ENCODE measurements around the gene IER3. TPM values are rescaled to one million over a fixed set of nuclear protein-coding genes. Genes with fewer than 3 reads are reported as not detected.

IER3 gene
- total and polyA plus RNA-seq, 8 donors: 5.5 to 77.0 (median 16.3) TPM

DNA sequence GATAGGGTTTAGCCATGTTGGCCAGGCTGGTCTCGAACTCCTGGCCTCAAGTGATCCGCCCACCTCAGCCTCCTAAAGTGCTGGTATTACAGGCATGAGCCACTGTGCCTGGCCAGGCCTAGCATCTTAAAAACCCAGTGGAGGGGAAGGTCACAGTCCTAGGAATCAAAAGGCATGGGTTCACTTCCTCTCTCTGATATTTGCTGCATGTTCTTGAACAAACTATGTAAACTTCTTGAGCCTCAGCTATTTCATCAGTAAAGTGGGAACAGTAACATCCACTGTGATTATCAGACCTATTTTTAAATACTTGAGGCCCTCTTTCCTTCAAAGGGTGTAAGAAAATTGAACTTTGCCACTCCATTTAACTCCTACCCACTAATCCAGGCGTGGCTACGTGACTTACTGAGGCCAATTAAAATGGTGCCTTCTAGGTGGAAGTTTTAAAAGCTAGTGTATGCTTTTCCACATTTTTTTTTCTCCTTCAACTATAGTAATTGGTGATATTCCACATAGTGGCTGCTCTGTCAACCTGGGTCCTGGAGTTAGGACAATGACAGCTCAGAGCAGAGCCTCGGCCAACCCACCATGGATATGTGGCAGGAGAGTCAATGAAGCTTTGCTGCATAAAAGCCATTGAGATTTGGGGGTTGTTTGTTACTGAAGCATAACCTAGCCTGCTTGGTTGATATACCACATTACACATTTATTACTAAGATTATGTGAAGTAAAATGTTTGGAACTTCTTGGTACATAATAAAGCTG is 32.2 kb upstream of the IER3 start:
- Histone ChIP-seq H3K27me3 (no peaks in the 10 kb centered on the region), H3K9me3 (no peaks in the 10 kb centered on the region), H3K27ac (no peak overlapping the region), H3K4me1 (peaks cover 6 to 55% of the 10 kb centered on the region in 2 donors), H3K4me3 (no peak overlapping the region), H3K36me3 (no peaks in the 10 kb centered on the region)
- no peak for ATAC-seq
- TF ChIP-seq, protein P1, sequence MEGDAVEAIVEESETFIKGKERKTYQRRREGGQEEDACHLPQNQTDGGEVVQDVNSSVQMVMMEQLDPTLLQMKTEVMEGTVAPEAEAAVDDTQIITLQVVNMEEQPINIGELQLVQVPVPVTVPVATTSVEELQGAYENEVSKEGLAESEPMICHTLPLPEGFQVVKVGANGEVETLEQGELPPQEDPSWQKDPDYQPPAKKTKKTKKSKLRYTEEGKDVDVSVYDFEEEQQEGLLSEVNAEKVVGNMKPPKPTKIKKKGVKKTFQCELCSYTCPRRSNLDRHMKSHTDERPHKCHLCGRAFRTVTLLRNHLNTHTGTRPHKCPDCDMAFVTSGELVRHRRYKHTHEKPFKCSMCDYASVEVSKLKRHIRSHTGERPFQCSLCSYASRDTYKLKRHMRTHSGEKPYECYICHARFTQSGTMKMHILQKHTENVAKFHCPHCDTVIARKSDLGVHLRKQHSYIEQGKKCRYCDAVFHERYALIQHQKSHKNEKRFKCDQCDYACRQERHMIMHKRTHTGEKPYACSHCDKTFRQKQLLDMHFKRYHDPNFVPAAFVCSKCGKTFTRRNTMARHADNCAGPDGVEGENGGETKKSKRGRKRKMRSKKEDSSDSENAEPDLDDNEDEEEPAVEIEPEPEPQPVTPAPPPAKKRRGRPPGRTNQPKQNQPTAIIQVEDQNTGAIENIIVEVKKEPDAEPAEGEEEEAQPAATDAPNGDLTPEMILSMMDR (IDR thresholded peaks at IDR 0.05): no peak
- no peak for DNase-seq
- intact Hi-C loops (cut with DNase I): no loop called here

DNA sequence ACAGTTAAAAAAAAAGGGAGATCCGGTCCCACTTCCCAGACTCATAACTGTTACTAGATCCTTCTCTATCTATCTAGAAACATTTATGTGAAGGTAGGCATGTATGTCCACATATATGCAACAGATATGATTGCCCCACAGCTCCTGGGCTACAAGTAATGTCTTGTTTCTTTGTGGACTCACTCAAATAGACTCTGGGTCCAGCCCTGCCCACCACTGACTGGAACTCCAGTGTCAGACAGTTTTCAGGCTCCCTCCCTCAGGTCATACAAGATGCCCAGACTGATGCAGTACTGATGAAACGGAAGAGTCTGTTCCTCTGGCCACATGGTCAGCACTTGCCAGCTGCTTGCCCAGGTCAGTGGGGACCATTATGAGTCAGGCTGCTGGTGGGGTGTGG is 30.8 kb upstream of the IER3 start:
- TF ChIP-seq, protein P1 (IDR thresholded peaks at IDR 0.05): no peak
- ATAC-seq: no peak
- Histone ChIP-seq H3K9me3 (no peaks in the 10 kb centered on the region), H3K36me3 (no peaks in the 10 kb centered on the region), H3K27ac (no peak overlapping the region), H3K4me1 (peaks cover 3 to 49% of the 10 kb centered on the region in 2 donors), H3K27me3 (no peaks in the 10 kb centered on the region), H3K4me3 (no peak overlapping the region)
- DNase-seq: no peak
- intact Hi-C loops (cut with DNase I): no loop called here

DNA sequence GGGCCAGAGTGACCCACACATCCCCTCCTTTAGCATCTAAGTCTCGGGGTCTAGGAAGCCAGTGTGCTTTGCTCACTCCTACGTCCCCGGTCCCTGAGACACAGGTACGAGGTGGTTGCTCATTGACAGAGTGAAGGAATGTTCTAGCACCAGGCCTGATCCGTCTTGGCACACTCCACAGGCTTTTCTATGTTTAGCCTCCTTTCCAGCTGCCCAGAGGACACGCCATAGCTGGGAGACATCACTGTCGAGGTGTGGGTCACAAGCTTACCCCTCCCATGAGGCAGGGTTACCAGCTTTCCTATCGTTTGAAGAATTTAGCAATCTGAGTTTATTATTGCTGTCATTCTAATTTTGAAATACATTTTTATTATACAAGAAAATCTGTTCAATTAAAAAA is 30.4 kb upstream of the IER3 start:
- ATAC-seq (no peak), DNase-seq (no peak)
- Histone ChIP-seq H3K4me1 (peaks cover 8 to 49% of the 10 kb centered on the region in 2 donors), H3K27me3 (no peaks in the 10 kb centered on the region), H3K9me3 (no peaks in the 10 kb centered on the region), H3K36me3 (no peaks in the 10 kb centered on the region), H3K27ac (no peak overlapping the region), H3K4me3 (no peak overlapping the region)
- TF ChIP-seq, protein P1 (IDR thresholded peaks at IDR 0.05): no peak
- intact Hi-C loops (cut with DNase I): no loop called here

DNA sequence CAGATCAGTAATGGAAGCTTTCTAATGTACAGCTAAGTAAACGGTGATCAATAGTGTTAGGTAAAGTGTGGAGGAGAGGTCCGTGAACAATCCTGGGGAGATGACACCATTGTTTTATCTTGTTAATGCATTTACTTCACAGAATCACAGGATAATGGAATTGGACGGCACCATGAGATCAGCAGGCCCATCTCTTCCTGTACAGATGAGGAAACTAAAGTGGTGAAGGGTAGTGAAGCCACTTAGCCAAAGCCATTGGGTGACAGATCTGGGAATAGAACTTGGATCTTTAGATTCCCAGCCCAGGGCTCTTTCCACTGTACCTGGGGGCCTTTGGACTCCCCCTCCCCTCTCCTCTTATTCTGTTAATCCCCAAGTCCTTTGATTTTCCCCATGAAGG is 26.2 kb upstream of the IER3 start:
- Histone ChIP-seq H3K36me3 (no peaks in the 10 kb centered on the region), H3K4me1 (peaks cover 15 to 37% of the 10 kb centered on the region in 2 donors), H3K4me3 (no peak overlapping the region), H3K27ac (peak overlapping the region in 1 of 2 donors; percentile 80), H3K9me3 (no peaks in the 10 kb centered on the region), H3K27me3 (no peaks in the 10 kb centered on the region)
- DNase-seq (no peak), ATAC-seq (no peak)
- TF ChIP-seq, protein P1 (IDR thresholded peaks at IDR 0.05): no peak
- intact Hi-C loops (cut with DNase I): no loop called here

DNA sequence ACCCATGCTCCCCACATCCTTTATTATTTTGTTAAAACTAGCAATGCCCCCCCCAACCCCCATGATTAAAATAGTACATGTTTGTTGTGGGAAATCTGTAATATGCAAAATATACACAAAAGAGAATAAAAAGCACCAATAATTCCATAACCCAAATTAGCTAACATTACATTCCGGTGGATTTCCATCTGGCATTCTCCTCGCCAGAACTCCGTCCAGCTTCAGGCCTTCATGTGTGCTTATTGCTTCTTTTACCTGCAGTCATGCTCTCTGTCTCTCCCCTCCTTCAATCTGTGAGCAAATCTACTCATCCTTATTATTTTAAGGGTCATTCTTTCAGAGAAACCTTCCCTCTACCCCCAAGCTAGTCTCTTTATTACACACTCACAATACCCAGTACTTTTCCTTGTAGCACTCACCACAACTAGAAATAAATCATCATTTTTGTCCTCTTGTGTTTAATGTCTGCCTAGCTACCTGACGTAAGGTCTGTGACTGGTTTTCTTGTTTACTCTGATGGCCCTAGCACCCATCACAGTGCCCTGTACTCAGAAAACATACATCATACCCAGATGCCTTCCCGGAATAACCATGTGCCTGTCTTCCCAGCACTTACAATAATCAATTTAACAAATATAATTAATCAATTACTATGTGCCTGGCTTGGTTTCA is 25.6 kb upstream of the IER3 start:
- Histone ChIP-seq H3K36me3 (no peaks in the 10 kb centered on the region), H3K9me3 (no peaks in the 10 kb centered on the region), H3K27ac (peak overlapping the region; percentile 15 to 80), H3K27me3 (no peaks in the 10 kb centered on the region), H3K4me1 (peaks cover 15 to 37% of the 10 kb centered on the region in 2 donors), H3K4me3 (no peak overlapping the region)
- TF ChIP-seq, protein P1 (IDR thresholded peaks at IDR 0.05): no peak
- DNase-seq (no peak), ATAC-seq (no peak)
- intact Hi-C loops (cut with DNase I): no loop called here
